Inferior parietal cortex (tissue), 1 donor: ENCODE measurements around the gene FTL.

Source experiments
- DNase-seq: peaks from one replicate; pipeline ENCODE4 v3.0.0-alpha.2; 2016; ENCODE audit errors: extremely low spot score

FTL gene

DNA sequence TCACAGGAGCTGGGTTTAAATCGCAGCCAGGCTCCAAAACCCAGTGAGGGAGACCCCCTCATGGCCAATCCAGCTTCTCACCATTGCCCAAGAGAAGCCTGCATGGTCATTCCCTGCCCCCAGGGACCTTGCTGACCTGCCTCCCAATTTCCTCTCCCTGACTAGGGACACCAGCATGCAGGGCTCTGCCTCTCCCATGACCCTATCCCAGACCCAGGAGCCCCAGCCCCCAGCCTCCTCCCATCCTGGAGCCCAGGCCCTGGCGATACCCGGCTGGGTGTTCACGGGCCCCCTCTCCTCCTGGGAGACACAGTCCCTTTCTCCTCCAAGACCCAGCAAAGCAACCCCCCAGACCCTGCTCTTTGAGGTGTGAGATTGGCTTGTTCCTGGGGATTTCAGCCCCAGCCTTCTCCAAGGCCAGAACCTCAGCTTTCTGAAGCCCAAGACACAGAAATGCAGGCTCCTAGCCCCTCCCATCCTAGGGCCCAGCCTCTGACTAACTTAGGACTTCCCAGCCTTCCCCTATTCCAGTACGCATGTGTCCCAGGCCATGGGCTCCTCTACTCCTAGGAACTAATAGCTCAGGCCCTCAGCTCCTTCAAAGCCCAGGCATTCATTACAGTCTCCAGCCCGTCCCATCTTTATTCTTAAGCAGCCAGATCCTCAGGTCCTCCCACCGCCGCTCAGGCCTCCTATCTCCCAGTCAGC is 26.9 kb downstream of the FTL start:
- no peak for DNase-seq

DNA sequence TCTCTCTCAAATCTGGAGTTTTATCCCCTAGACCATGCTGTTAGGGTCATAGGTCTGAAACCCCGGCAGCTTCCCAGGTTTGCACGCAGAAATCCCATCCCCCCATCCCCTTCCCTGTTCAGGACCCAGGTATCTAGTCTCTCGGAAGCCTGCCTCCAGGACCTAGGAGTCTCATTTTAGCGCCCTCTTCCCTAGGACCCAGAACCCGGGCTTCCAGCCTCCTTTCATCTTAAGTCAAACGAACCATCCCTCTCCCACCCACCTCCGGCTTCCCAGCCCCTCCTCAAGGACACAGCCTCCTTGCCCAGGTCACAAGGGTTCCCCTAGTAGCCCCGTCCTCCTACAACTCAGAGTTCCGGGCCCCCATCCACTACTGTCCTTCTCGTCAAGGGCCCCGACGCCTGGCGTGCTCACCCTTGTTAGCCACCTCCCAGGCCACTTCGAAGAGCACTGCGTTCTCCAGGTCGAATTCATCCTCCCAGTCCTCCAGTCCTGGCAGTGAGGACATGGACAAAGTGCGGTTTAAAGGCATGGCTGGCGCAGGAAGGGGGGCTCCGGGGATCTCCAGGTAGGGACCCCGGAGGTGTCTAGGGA is 27.6 kb downstream of the FTL start:
- DNase-seq: no peak

DNA sequence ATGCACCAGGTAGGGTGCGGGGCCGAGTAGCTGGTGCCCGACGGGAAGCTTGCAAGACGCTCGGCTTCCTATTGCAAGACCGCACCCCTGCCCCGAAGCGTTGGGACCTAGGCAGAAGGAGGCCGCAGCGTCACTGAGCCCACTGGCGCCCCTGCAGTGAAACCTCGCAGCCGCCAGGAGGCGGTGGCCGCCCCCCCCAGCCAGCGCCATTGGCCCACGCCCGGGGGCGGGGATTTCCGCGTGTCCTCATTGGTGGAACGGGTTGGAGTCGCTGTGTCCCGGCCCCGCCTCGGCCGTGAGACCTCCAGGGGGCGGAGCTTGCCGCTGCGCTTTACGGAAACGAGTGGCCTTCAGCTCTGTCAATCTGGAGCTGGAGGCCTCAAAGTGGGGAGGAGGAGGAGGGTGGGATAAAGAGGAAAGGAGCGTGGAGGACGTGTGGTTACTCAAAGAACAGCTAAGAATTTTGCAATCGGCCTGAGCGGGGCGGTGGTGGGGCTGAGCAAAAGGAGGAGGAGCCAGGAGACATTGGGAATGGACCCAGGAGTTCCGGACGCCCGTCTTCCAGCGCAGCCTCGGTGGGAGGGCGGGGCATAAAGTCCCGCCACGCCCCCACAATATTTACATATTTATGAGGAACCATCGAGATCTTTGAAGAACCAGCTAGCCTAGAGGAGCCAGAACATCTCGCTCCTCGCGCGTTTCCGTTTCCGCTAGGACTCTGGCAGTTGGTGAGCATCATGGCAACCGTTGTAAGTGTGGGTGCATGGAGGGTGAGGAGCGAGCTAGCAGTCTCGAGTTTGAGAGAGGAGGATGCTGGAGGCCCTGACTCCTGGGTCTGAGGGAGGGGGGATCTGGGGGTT is 28.3 kb downstream of the FTL start, which contains the start of the genes GYS1 and RUVBL2:
Gene GYS1, minus strand, starts transcription at position 135 of the 860 bp plus-strand sequence. CDS start 197 bp downstream, outside the sequence.
Gene RUVBL2, plus strand, starts transcription at position 713 of the 860 bp plus-strand sequence. Its CDS starts 25 bp downstream, at position 738.
- peak; percentile 99 for DNase-seq

DNA sequence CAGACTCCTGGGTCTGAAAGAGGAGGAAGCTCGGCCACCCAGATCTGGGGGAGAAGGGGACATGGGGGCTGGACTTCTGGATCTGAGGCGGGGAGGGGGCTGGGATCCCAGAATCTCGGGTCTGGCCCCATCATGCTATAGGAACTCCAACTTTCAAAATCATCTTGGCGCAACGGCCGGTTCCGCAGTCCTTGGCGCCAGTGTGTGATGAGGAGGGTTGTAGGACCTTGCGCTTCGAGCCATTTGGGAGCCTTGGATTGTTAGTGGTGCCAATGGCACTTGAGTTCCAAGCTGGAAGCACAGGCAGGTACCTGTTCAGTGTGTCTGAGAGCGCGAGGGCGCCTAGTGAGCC is 28.9 kb downstream of the FTL start:
- DNase-seq: no peak

DNA sequence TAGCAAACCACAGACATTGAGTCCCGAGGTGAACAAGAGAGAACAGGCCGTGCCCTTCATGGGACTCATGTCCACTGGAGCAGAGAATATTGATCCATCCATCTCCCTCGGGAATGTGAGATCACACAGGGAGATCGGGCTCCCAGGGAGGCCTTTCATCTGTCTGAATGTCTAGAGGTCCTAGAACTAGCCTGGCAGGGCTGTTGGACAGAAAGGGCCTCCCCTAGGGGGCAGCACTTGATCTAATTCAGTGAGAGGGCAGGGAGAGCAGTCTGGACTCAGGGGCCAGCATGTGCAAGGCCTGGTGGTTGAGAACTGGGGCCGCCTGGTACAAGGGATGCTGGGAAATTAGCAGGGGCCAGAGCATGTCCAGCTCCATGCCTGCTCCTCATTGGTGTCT is 32.9 kb downstream of the FTL start:
- no peak for DNase-seq

DNA sequence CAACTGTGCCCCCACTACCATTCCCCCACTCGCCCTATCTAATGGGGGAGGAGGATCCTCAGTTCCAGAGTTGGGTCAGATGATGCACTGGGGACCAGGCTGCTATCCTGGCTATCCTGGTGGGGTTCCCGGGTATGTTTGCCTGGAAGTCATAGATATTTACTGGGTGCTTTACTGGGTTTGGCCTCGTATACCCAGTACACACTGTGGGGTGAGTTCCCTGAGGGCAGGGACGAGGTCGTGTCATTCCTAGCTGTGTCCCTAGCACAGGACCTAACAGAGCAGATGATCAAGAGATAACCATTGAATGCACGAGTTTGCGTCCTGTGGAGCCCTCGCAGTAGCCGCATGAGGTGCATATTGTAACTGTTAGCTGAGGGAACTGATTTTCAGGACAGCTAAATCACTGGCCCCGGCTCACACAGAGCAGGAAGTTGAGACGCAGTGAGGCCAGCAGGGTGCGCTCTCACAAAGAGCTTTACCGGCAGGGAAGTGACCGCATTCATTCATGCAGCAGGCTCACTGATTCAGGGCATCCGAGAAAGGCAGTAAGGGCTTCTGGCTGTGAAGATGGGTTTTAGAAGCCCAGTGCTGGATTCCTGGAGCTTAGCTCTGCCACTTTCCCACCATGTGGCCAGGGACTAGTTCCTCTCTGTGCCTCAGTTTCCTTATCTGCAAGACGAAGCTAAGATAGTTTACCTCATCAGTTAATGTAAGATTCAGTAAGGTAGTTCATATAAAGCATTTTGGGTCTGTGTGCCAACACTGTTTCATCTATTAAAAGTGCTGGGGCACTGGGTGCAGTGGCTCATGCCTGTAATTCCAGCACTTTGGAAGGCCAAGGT is 34.6 kb downstream of the FTL start:
- peak; percentile 30 for DNase-seq

DNA sequence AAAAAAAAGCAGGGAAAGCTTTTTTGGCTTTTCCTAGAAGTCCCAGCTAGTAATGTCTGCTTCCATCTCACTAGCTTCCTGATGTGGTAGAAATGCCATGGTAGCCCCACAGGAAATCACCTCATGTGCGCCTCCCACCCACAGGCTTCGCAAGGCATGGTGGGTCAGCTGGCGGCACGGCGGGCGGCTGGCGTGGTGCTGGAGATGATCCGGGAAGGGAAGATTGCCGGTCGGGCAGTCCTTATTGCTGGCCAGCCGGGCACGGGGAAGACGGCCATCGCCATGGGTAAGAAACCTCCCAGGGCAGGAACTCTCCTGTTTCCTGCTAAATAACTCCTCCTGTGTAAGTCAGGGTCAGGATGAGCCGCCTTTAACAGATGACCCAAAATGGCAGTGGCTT is 39.0 kb downstream of the FTL start:
- no peak for DNase-seq

DNA sequence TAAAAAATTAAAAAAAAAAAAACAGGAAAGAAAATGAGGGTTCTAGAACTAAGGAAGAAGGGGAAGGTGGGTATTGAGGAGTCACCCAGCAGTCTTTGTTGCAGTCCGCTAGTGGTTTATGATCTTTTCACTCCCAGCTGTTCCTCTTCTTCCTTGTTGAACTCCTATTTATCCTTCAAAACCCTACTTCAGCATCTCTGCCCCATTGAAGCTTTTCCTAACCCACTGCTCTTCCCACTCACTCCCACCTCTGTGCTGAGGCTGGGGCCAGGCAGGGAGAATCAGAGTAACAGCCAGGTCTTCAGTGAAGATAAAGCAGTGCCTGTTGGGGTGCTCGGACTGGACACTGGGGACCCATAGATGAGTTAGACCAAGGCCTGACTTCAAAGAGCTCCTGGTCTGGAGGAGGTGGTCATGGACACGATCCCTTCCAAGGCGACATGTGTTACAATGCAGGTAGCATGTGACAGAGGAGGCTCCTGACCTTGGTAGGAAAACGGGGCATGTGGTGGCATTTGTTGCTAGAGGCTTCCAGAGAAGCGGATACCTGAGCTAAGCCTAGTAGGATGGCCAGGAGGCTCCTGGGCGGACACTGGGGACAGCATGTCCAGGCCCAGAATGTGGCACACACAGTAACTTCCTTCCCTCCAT is 40.0 kb downstream of the FTL start:
- no peak for DNase-seq

DNA sequence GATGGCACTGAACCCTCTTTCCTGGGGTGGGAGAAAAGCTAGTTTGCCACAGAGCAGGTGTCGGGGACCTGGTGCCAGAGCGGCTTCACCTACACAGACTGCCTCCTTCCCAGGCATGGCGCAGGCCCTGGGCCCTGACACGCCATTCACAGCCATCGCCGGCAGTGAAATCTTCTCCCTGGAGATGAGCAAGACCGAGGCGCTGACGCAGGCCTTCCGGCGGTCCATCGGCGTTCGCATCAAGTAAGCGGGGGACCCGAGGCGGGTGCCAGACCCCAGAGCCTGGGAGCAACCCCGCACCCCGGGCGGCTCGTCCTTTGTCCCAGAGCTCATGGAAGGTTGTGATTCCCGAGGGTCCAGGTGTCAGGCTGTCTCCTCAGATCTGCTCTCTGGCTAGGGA is 41.8 kb downstream of the FTL start:
- no peak for DNase-seq

DNA sequence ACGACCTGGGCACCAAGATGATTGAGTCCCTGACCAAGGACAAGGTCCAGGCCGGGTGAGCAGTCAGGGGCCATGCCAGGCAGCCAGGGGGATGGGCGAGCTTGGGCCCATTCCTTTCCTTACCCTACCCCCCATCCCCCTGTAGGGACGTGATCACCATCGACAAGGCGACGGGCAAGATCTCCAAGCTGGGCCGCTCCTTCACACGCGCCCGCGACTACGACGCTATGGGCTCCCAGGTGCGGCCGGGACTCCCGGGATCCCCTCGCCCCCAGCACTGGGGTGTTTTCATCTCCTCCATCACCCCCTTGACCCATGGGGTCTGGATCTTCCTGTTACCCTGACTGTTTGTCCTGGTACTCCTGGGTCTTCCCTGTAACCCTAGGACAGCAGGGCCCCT is 44.7 kb downstream of the FTL start:
- DNase-seq: no peak

DNA sequence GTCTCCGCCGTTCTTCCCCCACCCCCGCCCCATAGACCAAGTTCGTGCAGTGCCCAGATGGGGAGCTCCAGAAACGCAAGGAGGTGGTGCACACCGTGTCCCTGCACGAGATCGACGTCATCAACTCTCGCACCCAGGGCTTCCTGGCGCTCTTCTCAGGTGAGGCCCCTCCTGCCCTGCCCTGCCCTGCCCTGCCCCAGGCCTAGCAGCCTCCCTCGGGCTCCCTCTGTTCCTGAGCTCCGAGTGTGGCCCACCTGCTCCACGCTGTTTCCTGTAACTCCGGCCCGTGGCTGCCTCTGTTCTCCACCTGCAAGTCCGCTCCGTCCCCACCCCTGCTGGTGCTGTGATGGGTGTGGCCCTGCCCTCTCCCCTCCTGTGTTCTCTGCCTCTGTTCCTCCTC is 45.3 kb downstream of the FTL start:
- DNase-seq: no peak

DNA sequence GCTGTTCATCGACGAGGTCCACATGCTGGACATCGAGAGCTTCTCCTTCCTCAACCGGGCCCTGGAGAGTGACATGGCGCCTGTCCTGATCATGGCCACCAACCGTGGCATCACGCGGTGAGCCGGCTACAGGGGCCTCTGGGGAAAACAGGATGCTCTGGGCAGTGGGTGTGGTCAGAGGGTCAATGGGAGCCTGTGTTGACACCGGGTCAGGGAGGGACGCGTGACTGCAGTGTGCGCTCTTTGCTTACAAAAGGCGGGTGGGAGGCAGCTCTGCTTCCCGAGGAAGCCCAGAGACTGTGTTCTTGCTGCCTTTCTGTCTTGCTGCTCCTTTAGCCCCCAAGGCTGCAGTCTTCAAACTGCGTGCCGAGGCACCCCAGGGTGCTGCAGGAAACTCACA is 46.1 kb downstream of the FTL start:
- no peak for DNase-seq

DNA sequence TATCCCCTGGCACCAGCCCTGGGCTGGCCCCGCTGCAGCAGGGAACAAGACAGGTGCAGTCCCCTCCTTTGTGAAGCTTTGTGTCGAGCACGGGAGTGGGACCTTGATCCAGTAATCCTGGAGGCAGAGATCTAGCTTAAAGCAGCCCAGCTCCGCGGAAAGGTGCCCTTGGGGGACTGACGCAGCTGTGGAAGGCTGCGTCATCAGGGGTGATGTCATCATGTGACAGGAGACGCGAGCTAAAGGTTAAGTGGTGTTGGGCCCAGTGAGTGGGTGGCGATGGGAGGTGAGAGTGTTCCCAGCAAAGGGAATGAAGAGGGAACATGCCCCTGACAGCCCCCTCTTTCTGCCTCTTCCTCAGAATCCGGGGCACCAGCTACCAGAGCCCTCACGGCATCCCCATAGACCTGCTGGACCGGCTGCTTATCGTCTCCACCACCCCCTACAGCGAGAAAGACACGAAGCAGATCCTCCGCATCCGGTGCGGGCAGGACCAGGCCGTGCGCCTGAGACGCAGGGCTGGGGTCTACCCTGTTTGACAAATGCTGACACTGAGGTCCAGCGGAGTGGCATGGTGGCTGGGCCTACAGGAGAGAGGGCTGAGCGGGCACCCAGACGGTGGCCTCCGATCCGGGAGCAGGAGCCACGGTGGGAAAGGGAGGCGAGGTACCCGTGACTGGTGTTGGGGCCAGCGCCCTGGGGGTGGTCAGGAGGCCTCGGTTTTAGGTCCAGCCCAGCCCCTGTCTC is 49.2 kb downstream of the FTL start:
- no peak for DNase-seq

DNA sequence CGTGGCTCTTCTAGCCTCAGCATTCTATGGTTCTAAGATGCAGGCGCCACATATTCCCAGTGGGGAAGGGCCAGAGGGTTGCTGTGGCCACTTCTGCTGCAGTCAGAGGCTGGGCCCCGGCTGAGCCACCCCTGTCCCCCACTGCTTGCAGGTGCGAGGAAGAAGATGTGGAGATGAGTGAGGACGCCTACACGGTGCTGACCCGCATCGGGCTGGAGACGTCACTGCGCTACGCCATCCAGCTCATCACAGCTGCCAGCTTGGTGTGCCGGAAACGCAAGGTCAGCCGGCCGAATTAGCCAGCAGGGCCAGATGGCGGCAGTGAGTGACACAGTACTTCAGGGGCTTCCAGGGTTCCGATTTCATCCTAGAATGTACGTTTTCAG is 49.8 kb downstream of the FTL start:
- no peak for DNase-seq

DNA sequence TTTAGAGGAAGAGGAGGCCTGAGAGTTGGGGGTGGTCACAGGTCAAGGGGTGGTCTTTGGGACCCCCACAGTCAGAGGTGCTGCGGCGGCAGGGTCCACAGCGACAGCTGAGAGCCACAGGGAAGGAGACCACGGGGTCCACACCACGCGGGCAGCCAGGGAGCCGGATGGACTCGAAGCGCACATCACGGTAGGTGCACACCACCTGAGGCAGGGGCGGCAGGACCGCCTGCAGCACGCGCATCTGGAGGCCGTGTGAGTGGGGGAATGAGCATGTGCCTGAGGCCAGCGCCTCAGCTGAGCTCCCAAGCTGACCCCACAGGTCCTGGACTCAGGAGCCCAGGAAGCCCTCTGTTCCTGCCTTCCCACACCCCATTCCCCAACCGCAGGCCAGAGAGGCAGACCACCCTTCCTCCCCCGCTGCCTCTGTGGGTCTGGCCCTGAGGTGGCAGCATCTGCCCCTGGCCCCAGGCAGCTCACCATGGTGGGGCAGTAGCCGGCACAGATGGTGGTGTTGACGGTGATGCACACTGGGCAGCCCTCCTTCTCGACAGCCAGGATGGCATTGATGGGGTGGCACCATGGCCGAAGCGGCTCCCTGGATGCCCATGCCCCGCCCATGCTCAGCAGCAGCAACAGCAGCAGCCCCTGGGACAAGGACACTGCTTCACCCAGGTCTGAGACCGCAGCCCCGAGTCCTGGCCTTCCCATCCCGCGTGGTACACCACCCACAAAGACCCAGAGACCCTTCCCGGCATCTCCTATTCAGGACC is 51.1 kb downstream of the FTL start:
- no peak for DNase-seq
